Astrocyte (in vitro differentiated cells and primary cell): ENCODE results near the gene CXCR5. TPM values are rescaled to one million over a fixed set of nuclear protein-coding genes. Genes with fewer than 3 reads are reported as not detected.
A peak's percentile ranks its signal among the peaks of the same experiment; 100 is the strongest.

Experiments
- DNase-seq: peaks from one replicate; pipeline ENCODE4 v3.0.0-alpha.2; 2010; ENCODE audit warnings: low read depth
- FAIRE-seq: peaks from 2 replicates; lab custom pipeline; 2011; peaks lifted over from hg19 to GRCh38; lab: Jason Lieb, UNC
- H2AFZ ChIP-seq: 2 replicates; pipeline ENCODE4 v1.6.0; 2012; ENCODE audit warnings: low read depth, low read length, inconsistent platforms
- H3K27ac ChIP-seq: 2 replicates; pipeline ENCODE4 v1.5.1; 2011; ENCODE audit warnings: low read depth, low read length, inconsistent platforms
- H3K27me3 ChIP-seq: 2 replicates; pipeline ENCODE4 v1.6.0; 2011; ENCODE audit warnings: low read length, inconsistent platforms; ENCODE audit not compliant: insufficient read depth
- H3K36me3 ChIP-seq: 2 replicates; pipeline ENCODE4 v1.5.1; 2011; ENCODE audit warnings: low read length, inconsistent platforms; ENCODE audit not compliant: insufficient read depth
- H3K4me1 ChIP-seq: 2 replicates; pipeline ENCODE4 v1.5.1; 2011; ENCODE audit warnings: low read length, inconsistent platforms; ENCODE audit not compliant: insufficient read depth
- H3K4me2 ChIP-seq: 2 replicates; pipeline ENCODE4 v1.6.0; 2012; ENCODE audit warnings: low read length, inconsistent platforms
- H3K4me3 ChIP-seq: 2 replicates; pipeline ENCODE4 v1.5.1; 2011; ENCODE audit warnings: low read depth, mild to moderate bottlenecking, low read length, inconsistent platforms; ENCODE audit not compliant: insufficient read depth
- H3K79me2 ChIP-seq: 2 replicates; pipeline ENCODE4 v1.6.0; 2012; ENCODE audit warnings: mild to moderate bottlenecking, low read length, inconsistent platforms; ENCODE audit not compliant: insufficient read depth
- H3K9ac ChIP-seq: 2 replicates; pipeline ENCODE4 v1.6.0; 2012; ENCODE audit warnings: mild to moderate bottlenecking, low read length, inconsistent platforms
- H3K9me3 ChIP-seq: 2 replicates; pipeline ENCODE4 v1.5.1; 2012; ENCODE audit warnings: low read depth, mild to moderate bottlenecking, low read length, inconsistent platforms; ENCODE audit not compliant: insufficient read depth
- H4K20me1 ChIP-seq: 2 replicates; pipeline ENCODE4 v1.6.0; 2012; ENCODE audit warnings: low read length, inconsistent platforms; ENCODE audit not compliant: insufficient read depth
- H3K27ac Mint-ChIP-seq: one replicate; pipeline ENCODE4 v1.8.0; 2021; ENCODE audit warnings: mild to moderate bottlenecking, mixed read lengths; ENCODE audit not compliant: unreplicated experiment
- H3K27me3 Mint-ChIP-seq: one replicate; pipeline ENCODE4 v1.8.0; 2021; ENCODE audit warnings: low read depth, mixed read lengths; ENCODE audit not compliant: unreplicated experiment
- H3K36me3 Mint-ChIP-seq: one replicate; pipeline ENCODE4 v1.8.0; 2021; ENCODE audit warnings: low read depth, mixed read lengths; ENCODE audit not compliant: unreplicated experiment
- H3K4me1 Mint-ChIP-seq: one replicate; pipeline ENCODE4 v1.8.0; 2021; ENCODE audit warnings: low read depth, mixed read lengths; ENCODE audit not compliant: unreplicated experiment
- H3K4me3 Mint-ChIP-seq: one replicate; pipeline ENCODE4 v1.8.0; 2021; ENCODE audit warnings: mild to moderate bottlenecking, moderate library complexity, mixed read lengths; ENCODE audit not compliant: unreplicated experiment
- H3K9me3 Mint-ChIP-seq: one replicate; pipeline ENCODE4 v1.8.0; 2021; ENCODE audit warnings: mild to moderate bottlenecking, mixed read lengths; ENCODE audit not compliant: unreplicated experiment
- EZH2 ChIP-seq: IDR thresholded peaks from 2 replicates; pipeline ENCODE4 v1.6.1; 2012; ENCODE audit warnings: mild to moderate bottlenecking, low read length, inconsistent platforms; ENCODE audit not compliant: insufficient read depth
- total RNA-seq: library from RNA; stranded (reverse); gene quantifications from 2 replicates; pipeline ENCODE4 v1.2.1, GENCODE V29; 2021
- TF ChIP-seq, protein P1 (sequence below): IDR thresholded peaks from 2 replicates; pipeline ENCODE4 v1.5.1; 2011; ENCODE audit warnings: low read depth, mild to moderate bottlenecking, inconsistent platforms, low read length, moderate library complexity; ENCODE audit not compliant: insufficient read depth

Gene CXCR5
- total RNA-seq, 1 donor from 2014 or later: 0.07 TPM

DNA sequence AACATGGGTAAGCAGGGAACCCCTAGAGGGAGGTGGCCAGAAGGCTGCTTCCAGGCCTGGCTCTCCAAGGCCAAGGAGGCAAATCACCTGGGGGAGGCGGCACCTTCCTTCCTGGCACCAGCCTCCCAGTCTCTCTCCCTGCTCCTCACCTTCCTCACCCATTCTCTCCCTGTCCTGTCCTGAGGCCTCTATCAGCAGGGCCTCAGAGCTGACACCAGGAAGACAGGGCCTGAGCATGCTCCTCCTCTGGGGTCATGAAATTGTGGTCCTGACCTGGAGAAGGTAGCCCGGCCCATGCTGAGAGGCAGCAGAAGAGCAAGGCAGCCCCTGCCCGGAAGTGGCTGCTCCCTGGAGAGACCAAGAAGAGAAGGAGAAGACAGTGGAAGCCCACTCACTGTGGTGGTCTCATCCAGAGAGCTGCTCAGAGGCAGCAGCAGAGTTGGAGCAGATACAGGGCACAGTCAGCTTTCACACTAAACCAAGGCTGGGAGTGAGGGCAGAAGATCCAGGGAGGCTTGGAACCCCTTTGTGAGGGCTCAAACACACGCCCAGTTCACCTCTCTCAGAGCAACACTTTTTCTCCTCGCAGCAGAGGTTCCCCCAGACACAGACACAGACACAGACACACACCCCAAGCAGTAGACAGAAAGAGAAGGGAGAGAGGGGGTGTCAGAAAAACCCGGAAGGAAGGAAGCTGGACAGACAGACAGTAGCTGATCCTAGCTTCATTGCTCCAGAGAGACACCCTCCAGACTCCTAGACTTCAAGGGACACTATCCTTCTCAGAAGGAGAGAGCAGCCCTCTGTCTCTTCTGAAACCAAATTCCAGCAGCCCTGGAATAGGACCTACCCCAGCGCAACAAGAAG is 40.3 kb downstream of the CXCR5 start:
- Mint-ChIP-seq H3K4me3 (peak overlapping the region; percentile 95), H3K36me3 (peaks cover 2% of the 10 kb centered on the region), H3K4me1 (peaks cover 37% of the 10 kb centered on the region), H3K9me3 (no peaks in the 10 kb centered on the region), H3K27me3 (no peaks in the 10 kb centered on the region), H3K27ac (peak overlapping the region; percentile 83)
- Histone ChIP-seq H3K4me1 (peaks cover 64% of the 10 kb centered on the region), H3K36me3 (no peaks in the 10 kb centered on the region), H2AFZ (no peak overlapping the region), H3K9ac (peak overlapping the region; percentile 97), H3K9me3 (no peaks in the 10 kb centered on the region), H3K79me2 (peaks cover 66% of the 10 kb centered on the region), H3K4me3 (peak overlapping the region; percentile 96), H3K4me2 (peak overlapping the region; percentile 98), H3K27ac (peak overlapping the region; percentile 93), H3K27me3 (no peaks in the 10 kb centered on the region), H4K20me1 (peaks cover 52% of the 10 kb centered on the region)
- DNase-seq: no peak
- TF ChIP-seq EZH2: no peak
- TF ChIP-seq, protein P1, sequence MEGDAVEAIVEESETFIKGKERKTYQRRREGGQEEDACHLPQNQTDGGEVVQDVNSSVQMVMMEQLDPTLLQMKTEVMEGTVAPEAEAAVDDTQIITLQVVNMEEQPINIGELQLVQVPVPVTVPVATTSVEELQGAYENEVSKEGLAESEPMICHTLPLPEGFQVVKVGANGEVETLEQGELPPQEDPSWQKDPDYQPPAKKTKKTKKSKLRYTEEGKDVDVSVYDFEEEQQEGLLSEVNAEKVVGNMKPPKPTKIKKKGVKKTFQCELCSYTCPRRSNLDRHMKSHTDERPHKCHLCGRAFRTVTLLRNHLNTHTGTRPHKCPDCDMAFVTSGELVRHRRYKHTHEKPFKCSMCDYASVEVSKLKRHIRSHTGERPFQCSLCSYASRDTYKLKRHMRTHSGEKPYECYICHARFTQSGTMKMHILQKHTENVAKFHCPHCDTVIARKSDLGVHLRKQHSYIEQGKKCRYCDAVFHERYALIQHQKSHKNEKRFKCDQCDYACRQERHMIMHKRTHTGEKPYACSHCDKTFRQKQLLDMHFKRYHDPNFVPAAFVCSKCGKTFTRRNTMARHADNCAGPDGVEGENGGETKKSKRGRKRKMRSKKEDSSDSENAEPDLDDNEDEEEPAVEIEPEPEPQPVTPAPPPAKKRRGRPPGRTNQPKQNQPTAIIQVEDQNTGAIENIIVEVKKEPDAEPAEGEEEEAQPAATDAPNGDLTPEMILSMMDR: no peak
- FAIRE-seq: no peak

DNA sequence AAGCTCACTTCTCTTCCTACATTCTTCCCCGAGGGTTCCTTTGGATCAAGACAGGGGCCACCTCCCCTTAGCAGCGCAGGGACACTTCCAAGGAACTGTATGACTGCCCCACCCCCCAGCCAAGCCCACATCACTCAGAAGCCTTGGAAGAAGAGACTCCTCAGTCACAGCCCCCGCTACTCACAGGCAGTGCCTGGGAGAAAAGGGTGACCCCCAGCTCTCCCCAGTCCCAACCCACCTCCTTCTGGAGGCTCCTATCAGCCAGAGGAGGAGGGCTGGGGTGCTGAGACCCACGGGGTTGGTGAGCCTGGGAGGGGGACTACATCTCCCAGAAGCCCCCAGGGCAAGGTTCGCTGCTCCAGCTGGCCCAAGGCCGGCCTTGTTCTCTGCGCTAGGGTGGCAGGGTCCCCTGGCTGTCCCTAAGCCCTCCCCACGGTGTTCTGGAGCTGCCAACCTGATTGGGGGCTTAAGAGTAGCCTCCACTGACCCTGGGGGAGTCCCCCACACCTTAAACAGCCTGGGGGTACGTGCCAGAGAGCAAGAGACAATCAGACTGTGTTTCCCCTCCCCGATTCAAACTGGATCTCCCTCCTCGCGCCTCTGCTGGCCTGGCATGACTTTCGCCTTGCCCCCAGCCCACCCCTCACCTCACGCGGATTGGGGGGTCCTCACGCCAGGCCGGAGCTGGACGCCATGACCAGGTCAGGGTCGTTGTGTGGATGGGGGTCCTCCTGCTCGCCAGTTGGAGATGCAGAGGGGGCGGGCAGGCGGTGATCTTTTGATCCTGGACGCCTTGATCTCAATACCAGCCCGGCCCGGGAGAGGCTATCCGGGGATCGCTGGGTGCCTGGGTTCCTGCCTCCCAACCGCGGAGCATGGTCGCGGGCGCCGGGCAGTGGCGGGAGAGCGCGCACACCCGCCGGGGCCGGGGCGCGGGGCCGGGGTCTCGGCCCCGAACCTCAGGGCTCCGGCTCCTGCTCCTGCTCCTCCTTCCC is 41.2 kb downstream of the CXCR5 start:
- peak overlapping the region; percentile 98 for H3K4me2 ChIP-seq
- no peaks in the 10 kb centered on the region for H3K36me3 ChIP-seq
- H3K4me3 ChIP-seq: peak overlapping the region; percentile 96
- TF ChIP-seq EZH2: no peak
- TF ChIP-seq, protein P1: no peak
- peak overlapping the region; percentile 79 for H3K27ac ChIP-seq
- Mint-ChIP-seq H3K4me1 (peaks cover 31% of the 10 kb centered on the region), H3K27me3 (no peaks in the 10 kb centered on the region), H3K4me3 (peak overlapping the region; percentile 95), H3K36me3 (peaks cover 2% of the 10 kb centered on the region), H3K9me3 (no peaks in the 10 kb centered on the region), H3K27ac (peak overlapping the region; percentile 83)
- H3K4me1 ChIP-seq: peaks cover 56% of the 10 kb centered on the region
- H4K20me1 ChIP-seq: peaks cover 52% of the 10 kb centered on the region
- no peaks in the 10 kb centered on the region for H3K9me3 ChIP-seq
- no peaks in the 10 kb centered on the region for H3K27me3 ChIP-seq
- H2AFZ ChIP-seq: no peak overlapping the region
- FAIRE-seq: no peak
- peak overlapping the region; percentile 97 for H3K9ac ChIP-seq
- peaks cover 57% of the 10 kb centered on the region for H3K79me2 ChIP-seq
- no peak for DNase-seq
